ENCODE data around the gene WWOX. TPM values are rescaled to one million over a fixed set of nuclear protein-coding genes. Genes with fewer than 3 reads are reported as not detected.

Gene WWOX
- polyA plus RNA-seq, 1 donor (not counting 4 experiments of a cell fraction or from before 2014, with no cell fraction given), result 5.1 TPM

DNA sequence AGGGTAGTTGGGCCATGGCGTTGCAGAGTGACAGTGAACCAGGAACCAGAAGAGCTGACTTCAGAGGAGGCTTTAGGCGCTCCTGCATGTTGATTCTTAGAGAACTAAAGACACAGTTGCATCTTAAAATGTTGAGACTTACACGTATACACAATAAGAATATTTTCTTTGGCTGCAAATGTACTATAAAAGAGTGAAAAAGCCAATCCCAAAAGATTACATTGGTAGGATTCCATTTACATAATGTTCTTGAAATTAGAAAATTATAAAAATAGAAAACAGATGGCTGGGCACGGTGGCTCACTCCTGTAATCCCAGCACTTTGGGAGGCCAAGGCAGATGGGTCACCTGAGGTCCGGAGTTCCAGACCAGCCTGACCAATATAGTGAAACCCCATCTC, 738.8 kb downstream of the WWOX start:
- Histone ChIP-seq H3K9ac (ENCODE audit: control insufficient read depth, extremely low read depth, insufficient read depth, low read length) (no peak overlapping the region), H2AFZ (ENCODE audit: control insufficient read depth, low read length) (no peak overlapping the region), H3K4me2 (ENCODE audit: control insufficient read depth, extremely low read depth, insufficient read depth, low read depth, low read length) (no peak overlapping the region), H3K36me3 (ENCODE audit: control insufficient read depth in 2 of 2, extremely low read depth in 1 of 2, insufficient read depth in 2 of 2, low read length in 2 of 2) (no peaks in the 10 kb centered on the region), H3K79me2 (ENCODE audit: control insufficient read depth, insufficient read depth, low read length) (no peaks in the 10 kb centered on the region), H4K20me1 (ENCODE audit: control insufficient read depth, extremely low read depth, insufficient read depth, low read length) (no peaks in the 10 kb centered on the region), H3K27me3 (ENCODE audit: control insufficient read depth, extremely low read depth, insufficient read depth, low read length) (no peaks in the 10 kb centered on the region), H3K27ac (ENCODE audit: control insufficient read depth, insufficient read depth, low read length) (no peak overlapping the region), H3K4me3 (ENCODE audit: control insufficient read depth in 2 of 3, extremely low read depth in 1 of 3, insufficient read depth in 2 of 3, low read depth in 1 of 3, low read length in 3 of 3) (no peak overlapping the region), H3K9me1 (ENCODE audit: control insufficient read depth, extremely low read depth, insufficient read depth, low read length) (no peaks in the 10 kb centered on the region), H3K4me1 (ENCODE audit: control insufficient read depth, extremely low read depth, insufficient read depth, low read length) (no peaks in the 10 kb centered on the region), H3K9me3 (ENCODE audit: control insufficient read depth, low read depth, low read length) (no peaks in the 10 kb centered on the region)
- DNase-seq (ENCODE audit: low read depth, low spot score) (no peak), FAIRE-seq (no peak)
- dilution Hi-C loops (cut with MboI; ENCODE audit: extremely low pct_ligation_motif_present, low sequenced_read_pairs), result no loop called here
- TF ChIP-seq, protein P1, sequence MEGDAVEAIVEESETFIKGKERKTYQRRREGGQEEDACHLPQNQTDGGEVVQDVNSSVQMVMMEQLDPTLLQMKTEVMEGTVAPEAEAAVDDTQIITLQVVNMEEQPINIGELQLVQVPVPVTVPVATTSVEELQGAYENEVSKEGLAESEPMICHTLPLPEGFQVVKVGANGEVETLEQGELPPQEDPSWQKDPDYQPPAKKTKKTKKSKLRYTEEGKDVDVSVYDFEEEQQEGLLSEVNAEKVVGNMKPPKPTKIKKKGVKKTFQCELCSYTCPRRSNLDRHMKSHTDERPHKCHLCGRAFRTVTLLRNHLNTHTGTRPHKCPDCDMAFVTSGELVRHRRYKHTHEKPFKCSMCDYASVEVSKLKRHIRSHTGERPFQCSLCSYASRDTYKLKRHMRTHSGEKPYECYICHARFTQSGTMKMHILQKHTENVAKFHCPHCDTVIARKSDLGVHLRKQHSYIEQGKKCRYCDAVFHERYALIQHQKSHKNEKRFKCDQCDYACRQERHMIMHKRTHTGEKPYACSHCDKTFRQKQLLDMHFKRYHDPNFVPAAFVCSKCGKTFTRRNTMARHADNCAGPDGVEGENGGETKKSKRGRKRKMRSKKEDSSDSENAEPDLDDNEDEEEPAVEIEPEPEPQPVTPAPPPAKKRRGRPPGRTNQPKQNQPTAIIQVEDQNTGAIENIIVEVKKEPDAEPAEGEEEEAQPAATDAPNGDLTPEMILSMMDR (optimal IDR thresholded peaks at IDR 0.05 in 1 of 3, IDR thresholded peaks at IDR 0.05 in 1 of 3, conservative IDR thresholded peaks at IDR 0.05 in 1 of 3; ENCODE audit: extremely low read depth in 1 of 3, insufficient read depth in 2 of 3, low read length in 3 of 3), result no peak
- TF ChIP-seq EZH2 (IDR thresholded peaks at IDR 0.05; ENCODE audit: low read length), result no peak

GRCh38 chr16:78842950-78843349, 743.5 kb downstream of the WWOX start:
- no peak overlapping the region for H3K4me2 ChIP-seq (ENCODE audit: control insufficient read depth, extremely low read depth, insufficient read depth, low read depth, low read length)

More at GRCh38 chr16:78842950-78843349, 743.5 kb downstream of the WWOX start:
- H3K4me3 ChIP-seq (ENCODE audit: control insufficient read depth in 2 of 3, extremely low read depth in 1 of 3, insufficient read depth in 2 of 3, low read depth in 1 of 3, low read length in 3 of 3), result no peak overlapping the region
- H3K27me3 ChIP-seq (ENCODE audit: control insufficient read depth, extremely low read depth, insufficient read depth, low read length), result no peaks in the 10 kb centered on the region
- H3K4me1 ChIP-seq (ENCODE audit: control insufficient read depth, extremely low read depth, insufficient read depth, low read length), result no peaks in the 10 kb centered on the region
- no peak overlapping the region for H3K27ac ChIP-seq (ENCODE audit: control insufficient read depth, insufficient read depth, low read length)
- no peak for DNase-seq (ENCODE audit: low read depth, low spot score)
- H3K9me1 ChIP-seq (ENCODE audit: control insufficient read depth, extremely low read depth, insufficient read depth, low read length), result no peaks in the 10 kb centered on the region
- no peaks in the 10 kb centered on the region for H3K9me3 ChIP-seq (ENCODE audit: control insufficient read depth, low read depth, low read length)
- dilution Hi-C loops (cut with MboI; ENCODE audit: extremely low pct_ligation_motif_present, low sequenced_read_pairs), result no loop called here
- H3K36me3 ChIP-seq (ENCODE audit: control insufficient read depth in 2 of 2, extremely low read depth in 1 of 2, insufficient read depth in 2 of 2, low read length in 2 of 2), result no peaks in the 10 kb centered on the region
- H3K9ac ChIP-seq (ENCODE audit: control insufficient read depth, extremely low read depth, insufficient read depth, low read length), result no peak overlapping the region
- H4K20me1 ChIP-seq (ENCODE audit: control insufficient read depth, extremely low read depth, insufficient read depth, low read length), result no peaks in the 10 kb centered on the region
- H3K79me2 ChIP-seq (ENCODE audit: control insufficient read depth, insufficient read depth, low read length), result no peaks in the 10 kb centered on the region
- no peak for FAIRE-seq
- no peak overlapping the region for H2AFZ ChIP-seq (ENCODE audit: control insufficient read depth, low read length)
- no peak for TF ChIP-seq EZH2 (IDR thresholded peaks at IDR 0.05; ENCODE audit: low read length)
- TF ChIP-seq, protein P1 (optimal IDR thresholded peaks at IDR 0.05 in 1 of 3, IDR thresholded peaks at IDR 0.05 in 1 of 3, conservative IDR thresholded peaks at IDR 0.05 in 1 of 3; ENCODE audit: extremely low read depth in 1 of 3, insufficient read depth in 2 of 3, low read length in 3 of 3), result no peak

Data from keratinocyte (primary cell).